Liver (tissue), 3 donors: ENCODE measurements around the gene COMMD7.

Experiments used
- TAF1 ChIP-seq: conservative IDR thresholded peaks from 2 replicates; pipeline ENCODE4 v1.6.1; 2016; ENCODE audit warnings: antibody characterized with exemption, mild to moderate bottlenecking
- TF ChIP-seq, protein P1 (sequence below): fragments of 150-350 bp; IDR thresholded peaks from 2 replicates; pipeline ENCODE4 v1.5.1; 2017; ENCODE audit warnings: improper control_type of control experiment, low read depth, low read length; ENCODE audit not compliant: missing input control
- donor health status: healthy.
- donor health status: healthy.

DNA sequence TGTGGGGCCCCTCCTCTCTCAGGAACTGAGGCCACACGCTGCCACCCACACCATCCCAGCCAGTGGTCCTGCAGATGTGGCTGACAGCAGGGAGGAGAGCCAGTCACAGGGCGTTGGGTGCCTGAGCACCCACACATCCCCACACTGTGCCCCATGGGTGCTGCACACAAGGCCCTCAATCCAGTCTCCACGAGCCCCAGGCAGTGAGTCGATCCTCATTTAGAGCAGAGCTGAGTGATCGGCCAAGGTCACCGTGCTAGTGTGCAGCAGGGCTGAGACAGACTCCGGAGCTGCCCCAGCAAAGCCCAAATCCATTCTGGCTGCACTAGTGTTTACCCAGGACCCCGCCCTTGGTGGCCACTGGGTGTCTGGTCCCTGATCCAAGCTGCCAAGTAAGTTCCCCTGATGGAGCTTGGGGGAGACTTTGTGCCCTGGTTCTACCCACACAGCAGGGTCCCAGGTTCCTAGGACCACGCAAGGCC lies 78.5 kb downstream of the COMMD7 start:
- TF ChIP-seq, protein P1, sequence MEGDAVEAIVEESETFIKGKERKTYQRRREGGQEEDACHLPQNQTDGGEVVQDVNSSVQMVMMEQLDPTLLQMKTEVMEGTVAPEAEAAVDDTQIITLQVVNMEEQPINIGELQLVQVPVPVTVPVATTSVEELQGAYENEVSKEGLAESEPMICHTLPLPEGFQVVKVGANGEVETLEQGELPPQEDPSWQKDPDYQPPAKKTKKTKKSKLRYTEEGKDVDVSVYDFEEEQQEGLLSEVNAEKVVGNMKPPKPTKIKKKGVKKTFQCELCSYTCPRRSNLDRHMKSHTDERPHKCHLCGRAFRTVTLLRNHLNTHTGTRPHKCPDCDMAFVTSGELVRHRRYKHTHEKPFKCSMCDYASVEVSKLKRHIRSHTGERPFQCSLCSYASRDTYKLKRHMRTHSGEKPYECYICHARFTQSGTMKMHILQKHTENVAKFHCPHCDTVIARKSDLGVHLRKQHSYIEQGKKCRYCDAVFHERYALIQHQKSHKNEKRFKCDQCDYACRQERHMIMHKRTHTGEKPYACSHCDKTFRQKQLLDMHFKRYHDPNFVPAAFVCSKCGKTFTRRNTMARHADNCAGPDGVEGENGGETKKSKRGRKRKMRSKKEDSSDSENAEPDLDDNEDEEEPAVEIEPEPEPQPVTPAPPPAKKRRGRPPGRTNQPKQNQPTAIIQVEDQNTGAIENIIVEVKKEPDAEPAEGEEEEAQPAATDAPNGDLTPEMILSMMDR, result no peak
- no peak for TF ChIP-seq TAF1
